HG03039 (cell line): ENCODE measurements around the gene DYNC1I2.
"Not testable (repeated sequence)": the region's sequence is repeated elsewhere in the genome, so short reads cannot be mapped to it uniquely, and the experiment has no call there.

Experiments
- ATAC-seq: cut with Tn5 transposase; IDR thresholded peaks from one replicate; pipeline ENCODE4 v1.9.1; 2021; ENCODE audit warnings: mild to moderate bottlenecking, moderate library complexity; ENCODE audit not compliant: unreplicated experiment

Gene DYNC1I2

DNA sequence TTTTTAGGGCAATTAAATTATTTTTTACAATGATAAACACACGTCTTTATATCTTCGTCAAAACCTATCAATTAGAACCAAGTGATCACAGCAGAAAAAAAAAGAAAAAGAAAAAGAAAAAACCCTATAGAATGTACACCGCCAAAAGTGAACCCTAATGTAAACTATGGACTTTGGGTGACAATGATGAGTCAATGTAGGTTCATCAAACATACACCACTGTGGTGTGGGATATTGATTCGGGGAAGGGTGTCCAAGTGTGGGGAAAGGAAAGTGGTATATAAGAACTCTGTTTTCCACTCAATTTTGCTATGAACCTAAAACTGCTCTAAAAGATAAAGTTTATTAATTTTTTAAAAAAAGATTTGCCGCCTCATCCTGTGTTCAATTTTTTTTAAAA is 85.1 kb downstream of the DYNC1I2 start:
- no peak for ATAC-seq

DNA sequence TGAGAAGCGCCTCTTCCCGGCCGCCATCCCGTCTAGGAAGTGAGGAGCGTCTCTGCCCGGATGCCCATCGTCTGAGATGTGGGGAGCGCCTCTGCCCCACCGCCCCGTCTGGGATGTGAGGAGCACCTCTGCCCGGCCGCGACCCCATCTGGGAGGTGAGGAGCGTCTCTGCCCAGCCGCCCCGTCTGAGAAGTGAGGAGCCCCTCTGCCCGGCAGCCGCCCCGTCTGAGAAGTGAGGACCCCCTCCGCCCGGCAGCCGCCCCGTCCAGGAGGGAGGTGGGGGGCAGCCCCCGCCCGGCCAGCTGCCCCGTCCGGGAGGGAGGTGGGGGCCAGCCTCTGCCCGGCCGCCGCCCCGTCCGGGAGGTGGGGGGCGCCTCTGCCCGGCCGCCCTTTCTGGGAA is 87.3 kb downstream of the DYNC1I2 start:
- ATAC-seq: not testable (repeated sequence)

DNA sequence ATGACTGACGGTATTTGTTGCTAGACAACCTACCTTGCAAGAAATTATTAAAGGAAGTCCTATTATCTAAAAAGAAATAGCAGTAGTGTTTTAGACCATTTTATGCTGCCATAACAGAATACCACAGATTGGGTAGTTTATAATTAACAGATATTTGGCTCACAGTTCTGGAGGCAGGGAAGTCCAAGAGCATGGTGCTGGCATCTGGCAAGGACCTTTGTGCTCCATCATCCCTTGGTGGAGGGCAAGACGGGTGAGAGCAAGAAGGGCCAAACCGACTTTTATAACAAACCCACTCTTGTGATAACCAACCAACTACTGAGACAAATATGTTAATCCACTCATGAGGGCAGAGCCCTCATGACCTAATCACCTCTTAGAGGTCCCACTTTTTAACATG is 91.2 kb downstream of the DYNC1I2 start:
- no peak for ATAC-seq

DNA sequence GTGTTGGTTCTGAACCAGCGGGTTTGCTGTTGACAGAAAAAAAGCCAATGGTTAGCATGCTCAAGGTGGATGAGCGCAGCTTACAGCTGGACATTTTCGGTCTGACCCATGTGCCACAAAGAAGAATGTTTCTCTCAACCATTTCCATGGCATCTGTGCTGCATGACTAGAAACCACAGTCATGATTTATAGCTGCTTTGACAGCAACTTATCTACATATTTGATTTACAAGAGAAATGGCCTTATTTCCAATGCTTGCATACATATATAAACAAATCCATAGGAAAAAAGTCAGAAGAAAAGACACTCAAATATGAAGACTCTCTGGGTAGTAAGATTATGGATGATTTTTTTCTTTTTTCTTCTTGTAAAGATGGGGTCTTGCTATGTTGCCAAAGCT is 98.2 kb downstream of the DYNC1I2 start:
- ATAC-seq: no peak

DNA sequence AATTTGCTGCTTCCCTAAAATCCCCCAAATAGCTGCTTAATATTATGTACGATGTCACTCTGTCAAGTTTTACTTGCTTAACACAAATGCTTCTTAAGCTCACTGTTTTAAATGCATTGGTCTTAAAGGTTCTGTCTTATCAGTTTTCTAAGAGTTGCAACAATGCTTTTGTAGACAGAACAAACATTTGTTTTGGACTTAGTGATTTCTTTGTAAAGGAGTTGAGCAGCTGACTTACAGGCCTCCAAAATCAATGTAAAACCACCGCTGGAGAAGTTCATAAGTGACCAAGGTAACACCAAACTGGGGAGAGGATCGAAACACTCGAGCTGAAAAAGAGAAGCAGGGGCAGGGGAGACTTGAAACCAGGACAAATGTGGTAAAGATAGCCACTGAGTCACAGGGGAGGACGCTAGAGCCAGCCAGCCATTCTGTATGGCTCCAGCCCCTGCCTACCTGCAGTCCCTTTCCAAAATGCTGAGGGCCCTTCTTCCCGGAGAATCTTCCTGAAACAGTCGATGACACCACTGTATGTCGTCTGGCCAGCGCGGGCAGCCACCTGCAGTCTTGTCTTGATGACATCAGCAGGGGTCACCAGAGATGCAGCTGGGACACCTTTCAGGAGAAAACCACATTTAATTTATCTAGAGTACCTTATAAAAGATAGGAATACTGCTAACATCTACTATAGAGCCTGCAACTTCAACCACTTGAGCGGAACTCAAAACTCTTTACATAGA is 100.2 kb downstream of the DYNC1I2 start:
- ATAC-seq: no peak

DNA sequence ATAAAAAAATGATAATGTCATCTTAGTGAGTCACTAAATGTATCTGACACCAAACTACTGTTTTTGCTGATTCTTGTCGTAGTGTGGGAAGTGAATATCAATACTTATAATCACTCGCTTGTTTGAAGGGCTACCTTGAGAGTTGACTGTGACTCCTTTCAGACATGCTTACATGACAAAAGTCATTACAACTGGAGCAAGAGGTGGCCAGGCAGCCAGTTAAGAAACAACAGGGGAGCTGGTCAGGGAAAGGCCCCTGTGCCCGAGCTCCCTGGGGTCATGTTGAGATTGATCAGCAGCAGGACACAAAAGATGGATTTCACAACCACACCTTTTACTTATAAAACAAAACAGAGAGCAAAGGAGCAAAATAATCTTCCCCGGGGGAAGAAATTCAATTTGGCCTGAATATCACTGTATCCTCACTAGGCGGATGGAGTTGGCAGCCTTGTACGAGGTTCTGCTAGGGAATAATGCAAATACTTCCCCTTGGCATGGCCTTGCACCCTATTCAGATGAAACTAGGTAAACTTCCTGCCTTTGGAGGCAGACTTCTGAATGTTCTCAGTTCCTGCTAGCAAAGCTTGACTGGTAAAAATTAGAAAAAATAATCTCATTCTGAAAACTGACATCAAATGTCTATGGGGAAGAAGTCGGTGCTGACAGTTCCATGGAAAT is 101.2 kb downstream of the DYNC1I2 start:
- no peak for ATAC-seq

DNA sequence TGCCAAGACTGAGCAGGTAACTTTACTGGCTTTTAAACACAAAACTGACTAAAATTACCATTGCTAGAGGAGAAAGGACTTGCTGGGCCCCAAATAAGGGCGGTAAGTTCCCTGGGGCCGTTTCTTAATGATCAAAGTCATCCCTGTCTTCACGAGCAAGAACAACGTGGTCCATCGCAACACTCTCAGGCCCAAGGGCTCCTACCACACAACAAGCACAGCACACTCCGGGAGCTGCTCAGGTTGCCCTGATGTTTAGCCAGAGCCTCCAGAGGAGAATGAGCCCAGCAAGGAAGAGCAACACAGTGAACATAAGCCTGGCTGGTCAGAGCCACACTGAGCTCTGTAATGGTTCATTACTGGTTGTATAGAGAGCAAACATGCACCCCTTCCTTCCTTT is 102.7 kb downstream of the DYNC1I2 start:
- no peak for ATAC-seq

DNA sequence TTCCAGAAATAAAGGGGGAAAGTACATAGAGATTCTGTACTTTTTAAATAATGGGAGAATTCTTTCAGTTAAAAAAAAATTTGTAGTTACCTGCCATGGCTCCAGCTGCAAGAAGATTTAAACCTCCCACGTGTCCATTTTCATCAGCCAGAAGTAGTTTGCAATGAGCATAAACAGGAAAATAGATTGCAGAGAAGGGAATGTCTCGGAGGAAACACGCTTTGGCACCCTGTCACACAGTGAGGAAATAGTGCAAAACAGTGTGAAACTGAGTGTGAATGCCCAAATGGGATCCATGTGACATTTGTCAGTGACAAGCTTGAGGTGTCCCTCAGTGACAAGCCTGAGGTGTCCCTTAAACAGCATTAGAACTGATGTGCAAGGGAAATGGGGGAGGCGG is 104.1 kb downstream of the DYNC1I2 start:
- no peak for ATAC-seq

DNA sequence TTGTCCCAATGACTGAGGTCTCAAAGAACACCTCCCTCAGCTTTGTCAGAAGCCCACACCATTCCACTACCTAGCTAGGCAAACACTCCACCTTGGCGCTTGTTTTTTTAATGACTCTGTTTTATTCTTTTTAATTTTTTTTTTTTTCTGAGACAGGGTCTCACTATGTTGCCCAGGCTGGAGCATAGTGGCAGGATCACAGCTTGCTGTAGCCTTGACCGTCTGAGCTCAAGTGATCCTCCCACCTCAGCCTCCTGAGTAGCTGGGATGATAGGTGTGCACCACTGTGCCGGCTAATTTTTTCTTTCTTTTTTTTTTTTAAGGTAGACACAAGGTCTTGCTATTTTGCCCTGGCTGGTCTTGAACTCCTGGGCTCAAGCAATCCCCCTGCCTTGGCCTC is 104.9 kb downstream of the DYNC1I2 start:
- ATAC-seq: no peak

DNA sequence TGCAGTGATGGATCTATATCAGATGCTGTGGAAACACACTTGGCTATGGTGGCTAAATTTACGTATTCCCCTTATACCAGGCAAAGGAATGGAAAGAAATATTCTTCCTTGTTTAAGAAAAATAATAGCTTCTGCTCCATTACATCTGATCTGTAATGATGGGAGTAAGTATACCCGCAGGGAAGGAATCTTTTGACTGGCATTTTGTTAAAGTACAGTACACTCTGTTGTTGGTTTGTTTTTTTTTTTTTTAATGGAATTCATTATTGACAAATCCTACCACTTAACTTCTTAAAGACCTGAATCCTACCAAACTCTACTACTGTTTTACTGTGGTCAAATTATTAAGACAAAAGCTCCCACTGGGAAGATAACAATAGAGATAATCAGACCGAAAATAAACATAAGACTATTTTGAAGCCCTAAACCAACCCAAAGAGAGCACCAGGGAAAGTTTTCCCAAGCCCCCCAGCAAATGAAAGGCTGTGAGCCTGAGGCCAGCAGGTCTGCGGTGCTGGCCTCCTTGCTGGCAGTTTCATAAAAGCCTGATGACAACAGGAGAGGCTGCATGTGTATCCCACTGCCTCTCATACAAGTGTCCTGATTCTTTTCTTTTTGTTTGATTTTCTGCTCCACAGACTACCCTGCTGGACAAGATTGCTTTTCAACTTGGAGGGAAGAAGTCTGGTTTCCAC is 105.8 kb downstream of the DYNC1I2 start:
- ATAC-seq: no peak

DNA sequence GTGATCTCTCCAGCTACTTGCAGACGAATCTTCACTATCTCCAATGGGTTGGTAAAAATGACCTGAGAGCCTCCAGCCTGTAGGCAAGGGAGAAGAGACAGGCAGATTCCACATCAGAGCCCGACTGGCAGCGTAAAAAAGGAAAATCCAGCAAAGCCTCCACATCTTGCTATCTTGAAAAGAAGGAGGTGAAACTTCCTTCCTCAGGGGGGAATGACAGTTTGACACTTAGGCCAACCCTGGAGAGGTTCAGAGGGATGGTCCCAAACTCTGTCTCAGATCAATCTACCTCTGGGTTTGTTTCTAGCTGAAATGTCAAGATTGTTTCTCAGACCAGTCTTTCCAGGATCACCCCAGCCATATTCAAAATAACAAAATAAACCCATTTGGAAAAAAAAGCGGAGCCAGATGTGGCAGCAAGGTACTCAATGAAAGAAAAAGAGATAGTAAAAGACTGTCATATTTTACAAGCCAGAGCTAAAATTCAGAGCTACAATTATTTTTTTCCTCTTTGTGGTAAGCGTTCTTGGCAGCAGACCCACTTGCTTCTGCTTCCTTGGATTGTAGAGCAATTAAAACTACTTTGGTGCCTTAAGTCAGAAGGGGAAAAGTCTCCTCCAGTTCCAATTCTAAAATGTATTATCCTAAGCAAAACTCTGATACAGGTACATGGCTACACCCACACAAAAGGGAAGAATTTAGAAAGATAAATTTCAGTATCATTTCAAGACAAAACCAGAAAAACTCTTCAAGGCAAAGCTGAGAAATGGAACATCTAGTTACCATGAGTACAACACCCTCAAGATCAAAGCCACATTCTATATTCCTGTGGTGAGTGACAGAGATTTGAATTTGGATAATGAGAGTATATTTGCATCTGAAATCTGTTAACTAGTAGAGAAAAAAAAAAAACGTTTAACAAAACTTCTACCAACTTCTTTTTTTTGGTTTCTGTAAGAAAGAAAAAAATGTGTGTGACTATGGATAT is 106.7 kb downstream of the DYNC1I2 start:
- no peak for ATAC-seq

DNA sequence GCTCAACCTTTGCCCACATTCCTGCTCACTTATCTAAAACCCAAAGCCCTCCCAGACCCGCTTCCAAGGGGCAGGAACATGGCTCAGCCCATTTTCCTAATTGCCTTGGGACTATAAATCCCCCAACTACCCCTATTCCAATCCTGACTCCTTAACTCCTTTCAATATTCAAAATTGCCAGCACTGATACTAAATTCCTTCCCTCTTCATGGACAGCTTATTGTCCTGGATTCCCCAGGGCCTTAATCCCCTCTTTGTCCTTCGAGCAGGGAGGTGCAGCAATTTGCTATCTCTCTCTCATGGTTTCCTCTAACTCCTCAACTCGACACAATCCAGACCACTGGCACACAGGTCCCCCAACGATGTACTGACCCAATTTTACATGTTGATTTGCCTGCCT is 107.6 kb downstream of the DYNC1I2 start:
- ATAC-seq: no peak
